ENCODE measurements around the gene MOSPD3.
"Not testable (repeated sequence)": the region's sequence is repeated elsewhere in the genome, so short reads cannot be mapped to it uniquely, and the experiment has no call there.

MOSPD3 gene

DNA sequence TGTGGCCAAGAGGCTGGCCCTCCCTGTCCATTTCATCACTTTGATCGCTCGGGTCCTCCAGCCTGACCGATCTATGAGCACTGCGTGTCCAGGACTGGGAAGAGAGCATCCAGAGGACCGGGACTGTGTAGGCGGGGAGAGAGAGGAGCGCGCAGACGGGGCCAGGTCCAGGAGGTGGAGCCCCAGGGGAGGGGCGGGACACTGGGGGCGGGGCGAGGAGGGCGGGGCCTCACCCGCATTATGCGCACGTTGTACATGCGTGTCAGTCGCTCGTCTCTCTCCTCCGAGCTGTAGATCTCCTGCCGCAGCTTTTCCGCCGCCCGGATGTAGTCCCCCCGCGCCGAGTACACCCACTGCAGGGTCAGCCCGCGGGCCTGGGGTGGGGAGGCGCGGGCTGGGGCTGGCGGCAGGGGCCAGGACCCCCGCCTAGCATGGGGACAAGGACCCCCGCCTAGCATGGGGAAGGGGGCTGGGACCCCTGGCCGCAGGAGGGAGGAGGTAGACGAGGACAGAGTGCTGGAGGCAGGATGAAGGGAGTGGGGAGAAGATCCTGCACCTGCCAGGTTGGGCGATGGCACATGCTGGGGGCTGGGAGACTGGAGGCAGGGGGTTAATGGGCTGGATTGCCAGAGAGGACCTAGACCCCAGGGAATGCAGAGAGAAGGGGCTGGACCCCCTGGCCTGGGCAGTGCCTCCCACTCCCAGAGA is 14.3 kb downstream of the MOSPD3 start:
- peak; percentile 72 for DNase-seq

DNA sequence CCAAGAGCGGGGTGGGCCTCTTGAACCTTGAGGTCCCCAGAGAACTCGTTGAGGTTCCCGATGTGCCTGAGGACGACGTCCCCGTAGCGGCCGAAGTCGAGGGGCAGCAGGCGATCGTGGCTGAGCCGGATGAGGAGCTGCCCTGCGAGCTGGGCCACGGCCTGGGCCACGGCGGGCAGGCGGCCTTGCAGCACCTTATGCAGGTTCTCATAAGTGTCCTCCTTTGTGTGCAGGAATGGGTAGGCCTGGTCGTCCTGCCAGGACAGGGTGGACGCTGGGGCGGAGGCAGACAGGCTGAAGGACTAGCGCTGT is 14.9 kb downstream of the MOSPD3 start:
- no peak for DNase-seq

DNA sequence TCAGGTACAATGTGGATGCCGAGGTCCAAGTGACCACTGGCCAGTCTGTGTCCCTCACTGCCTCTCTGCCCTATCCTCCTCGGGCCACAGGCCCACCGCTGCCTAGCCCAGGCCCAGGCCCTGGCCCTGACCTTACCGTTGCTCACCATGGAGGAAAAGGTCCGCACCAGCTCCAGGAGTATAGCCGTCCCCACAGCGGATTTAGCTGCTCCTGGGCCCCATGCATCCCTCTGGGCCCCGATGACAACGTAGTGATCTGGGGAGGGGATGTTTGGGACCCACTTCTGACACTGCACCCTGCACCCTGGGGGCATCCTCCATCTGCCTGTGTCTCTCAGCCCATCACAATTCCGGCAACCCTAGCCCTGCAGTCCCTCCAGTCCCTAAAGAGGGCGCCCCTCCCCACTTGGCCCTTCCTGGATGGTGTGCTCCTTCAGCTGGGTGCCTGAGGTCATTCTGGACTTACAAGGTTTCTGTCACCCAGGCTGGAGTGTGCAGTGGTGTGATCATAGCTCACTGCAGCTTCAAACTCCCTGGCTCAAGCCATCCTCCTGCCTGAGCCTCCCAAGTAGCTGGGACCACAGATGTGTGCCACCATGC is 16.9 kb downstream of the MOSPD3 start:
- DNase-seq = no peak

DNA sequence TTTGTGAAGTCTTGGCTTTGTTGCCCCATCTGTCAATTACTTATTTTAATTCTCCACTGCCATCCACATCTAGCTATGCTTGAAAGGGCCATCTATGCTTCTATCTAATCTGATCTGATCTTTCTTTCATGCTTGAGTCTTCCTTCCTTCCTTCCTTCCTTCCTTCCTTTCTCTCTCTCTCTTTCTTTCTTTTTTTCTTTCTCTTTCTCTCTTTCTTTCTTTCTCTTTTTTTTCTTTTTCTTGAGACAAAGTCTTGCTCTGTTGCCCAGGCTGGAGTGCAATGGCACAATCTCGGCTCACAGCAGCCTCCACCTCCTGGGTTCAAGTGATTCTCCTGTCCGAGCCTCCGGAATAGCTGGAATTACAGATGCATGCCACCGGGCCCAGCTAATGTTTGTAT is 17.7 kb downstream of the MOSPD3 start:
- DNase-seq = no peak

DNA sequence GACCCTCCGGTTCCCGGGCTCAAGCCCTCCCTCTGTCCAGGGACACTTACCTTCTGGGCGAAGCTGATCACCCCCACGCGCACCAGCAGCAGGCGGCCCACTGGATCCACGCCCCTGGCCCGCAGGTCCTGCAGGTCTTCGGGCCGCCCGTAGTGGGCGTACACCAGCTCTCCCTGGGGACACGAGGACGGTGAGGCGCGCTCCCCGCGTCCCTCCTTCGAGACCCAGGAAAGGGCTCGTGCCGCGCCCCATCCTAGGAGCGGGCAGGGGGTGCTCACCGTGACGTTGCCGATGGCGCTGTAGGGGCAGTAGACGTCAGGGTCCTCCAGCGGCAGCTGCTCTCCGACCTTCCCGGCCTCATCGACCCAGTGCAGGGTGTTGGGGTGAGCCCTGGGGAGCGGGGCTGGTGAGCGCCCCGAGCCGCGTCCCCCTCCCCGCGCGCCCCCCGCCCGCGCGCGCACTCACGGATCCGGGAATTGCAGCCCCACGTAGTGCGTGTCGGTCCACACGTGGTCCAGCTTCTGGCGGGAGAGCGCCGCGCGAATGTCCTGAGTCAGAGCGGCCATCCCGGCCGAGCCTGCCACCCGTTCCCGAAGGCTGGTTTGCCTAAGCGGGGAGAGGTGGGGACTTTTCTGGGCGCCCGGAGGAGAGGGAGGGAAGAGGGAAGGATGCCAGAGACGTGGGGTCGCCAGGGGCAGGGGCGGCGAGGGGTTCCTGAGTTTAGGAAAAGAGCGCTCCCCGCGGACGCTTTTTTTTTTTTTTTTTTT is 20.8 kb downstream of the MOSPD3 start:
- DNase-seq = no peak

DNA sequence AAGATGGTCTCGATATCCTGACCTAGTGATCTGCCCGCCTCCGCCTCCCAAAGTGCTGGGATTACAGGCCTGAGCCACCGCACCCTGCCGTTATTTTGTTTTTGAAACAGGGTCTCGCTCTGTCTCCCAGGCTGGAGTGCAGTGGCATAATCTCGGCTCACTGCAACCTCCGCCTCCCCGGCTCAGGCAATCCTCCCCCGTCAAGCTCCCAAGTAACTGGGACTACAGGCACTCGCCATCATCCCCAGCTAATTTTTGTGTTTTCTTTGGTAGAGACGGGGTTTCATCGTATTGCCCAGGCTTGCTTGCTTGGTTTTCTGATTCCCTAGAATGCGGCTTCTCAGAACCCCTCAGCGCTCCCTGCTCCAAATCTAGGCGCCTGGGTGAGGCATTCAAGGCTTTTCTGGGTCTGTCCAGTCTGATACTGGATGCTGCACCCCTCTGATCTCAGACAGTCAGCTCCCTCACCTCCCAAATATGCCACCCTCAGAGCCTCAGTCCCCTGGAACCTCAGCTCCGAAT is 27.7 kb downstream of the MOSPD3 start:
- DNase-seq = no peak

DNA sequence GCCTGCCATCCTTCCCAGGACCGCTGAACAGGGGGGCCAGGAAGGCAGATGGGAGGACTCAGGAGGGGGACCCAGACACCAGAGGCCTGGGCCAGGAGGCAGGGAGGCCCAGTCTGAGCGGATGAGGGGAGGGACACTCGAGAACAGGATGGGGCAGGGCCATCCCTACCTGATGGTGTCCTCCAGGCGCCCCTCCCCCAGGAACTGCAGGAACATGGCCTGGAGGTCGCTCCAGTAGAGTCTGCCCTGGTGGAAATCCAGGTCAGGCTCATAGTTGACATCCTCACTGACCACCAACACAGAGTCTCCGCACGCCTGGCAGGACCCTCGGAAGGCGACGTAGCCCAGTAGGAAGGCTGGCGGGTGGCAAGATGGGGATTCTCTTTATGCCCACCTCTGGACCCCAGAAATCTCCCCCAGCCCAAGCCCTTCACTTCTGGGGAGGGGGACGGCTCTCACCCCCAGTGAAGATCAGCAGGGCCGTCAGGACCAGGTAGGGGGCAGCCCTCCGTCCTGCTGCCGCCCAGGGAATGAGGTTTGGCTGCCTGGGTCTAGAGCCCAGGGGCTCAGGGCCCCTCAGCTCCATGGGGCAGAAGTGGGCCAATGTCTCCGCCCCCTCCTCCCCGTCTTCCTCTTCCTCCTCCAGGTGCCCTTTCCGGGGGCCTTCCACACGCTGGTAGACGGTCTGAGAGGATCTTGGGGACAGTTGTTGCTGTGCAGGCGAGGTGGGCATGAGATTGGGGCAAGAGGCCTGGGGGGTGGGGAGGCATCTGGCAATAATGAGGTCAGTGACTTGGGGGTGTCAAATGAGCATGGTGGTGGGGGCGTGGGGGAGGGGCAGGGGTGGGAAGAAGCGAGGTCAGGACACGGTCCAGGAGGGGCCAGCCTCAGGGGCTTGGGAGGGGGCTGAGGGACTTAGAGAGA is 28.4 kb downstream of the MOSPD3 start:
- DNase-seq = no peak

DNA sequence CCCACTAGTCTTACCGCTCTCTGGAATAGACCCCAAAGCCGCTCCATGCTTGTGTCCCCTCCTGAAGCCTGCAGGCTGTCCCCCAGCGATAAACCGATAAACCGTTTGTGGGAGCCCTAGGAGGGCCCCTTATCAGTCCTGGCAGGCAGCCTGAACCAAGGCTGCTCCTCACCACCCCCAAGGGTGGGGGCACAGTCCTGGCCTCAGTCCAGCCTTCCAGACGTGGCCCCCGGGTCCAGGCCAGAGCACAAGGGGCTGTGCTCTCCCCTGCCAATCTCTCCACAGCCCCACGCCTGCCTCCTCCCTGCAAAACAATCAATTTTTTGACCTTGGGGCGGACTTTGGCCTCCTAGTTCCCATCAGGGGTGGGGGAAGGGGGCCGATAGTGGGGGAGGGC is 29.1 kb downstream of the MOSPD3 start, which contains the start of gene TFR2:
TSS of gene TFR2 (minus strand) at position 90 of the 397 bp plus-strand sequence. CDS start at position 47, 43 bp downstream.
- DNase-seq = no peak

DNA sequence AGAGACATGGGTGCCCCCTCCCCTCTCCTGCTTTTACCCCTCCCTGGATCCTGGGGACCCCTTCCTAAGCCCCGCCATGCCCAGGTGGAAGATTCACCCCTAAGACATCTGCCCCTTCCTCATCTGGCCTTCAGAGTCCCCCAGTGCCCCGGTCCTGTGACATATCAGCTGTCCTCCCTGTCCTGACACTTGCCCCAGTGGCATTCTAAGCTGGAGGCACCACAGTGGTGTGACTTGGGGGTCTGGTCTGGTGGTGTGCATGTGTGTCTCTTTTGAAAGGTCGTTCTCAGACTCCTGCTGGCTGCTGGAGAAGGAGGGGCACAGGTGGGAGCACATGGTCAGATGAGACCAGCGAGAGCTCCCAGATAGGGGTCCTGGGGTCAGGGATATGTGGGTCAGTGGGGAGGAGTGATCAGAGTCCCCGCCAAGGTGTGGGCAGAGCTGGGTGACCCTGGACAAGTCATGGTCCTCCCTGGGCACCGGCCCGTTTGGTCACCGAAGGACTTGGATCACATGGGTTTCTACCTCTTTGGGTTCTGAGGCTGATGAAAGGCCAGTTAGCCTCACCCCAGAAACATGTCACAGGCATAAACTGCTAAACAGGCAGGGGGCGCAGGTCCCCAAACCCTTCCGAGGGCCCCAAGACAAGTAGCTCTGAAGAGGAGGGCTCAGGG is 29.7 kb downstream of the MOSPD3 start:
- no peak for DNase-seq

DNA sequence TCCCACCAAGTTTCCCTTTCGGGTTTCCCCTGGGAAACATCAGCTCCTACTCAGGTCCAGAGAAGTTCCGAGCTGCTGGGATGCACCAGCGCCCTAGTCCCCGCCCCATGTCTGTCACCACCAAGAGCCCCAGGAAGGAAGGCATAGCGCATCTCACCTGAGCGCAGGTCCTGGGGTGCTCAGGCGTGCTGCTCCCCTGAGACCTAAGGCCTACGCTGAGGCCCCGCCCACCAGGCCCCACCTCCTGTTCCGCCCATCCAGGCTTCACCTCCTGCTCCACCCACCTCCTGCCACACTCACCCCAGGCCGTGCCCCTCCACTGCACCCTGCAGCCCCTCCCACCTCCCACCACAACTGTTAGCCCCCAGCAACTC is 30.2 kb downstream of the MOSPD3 start:
- no peak for DNase-seq

DNA sequence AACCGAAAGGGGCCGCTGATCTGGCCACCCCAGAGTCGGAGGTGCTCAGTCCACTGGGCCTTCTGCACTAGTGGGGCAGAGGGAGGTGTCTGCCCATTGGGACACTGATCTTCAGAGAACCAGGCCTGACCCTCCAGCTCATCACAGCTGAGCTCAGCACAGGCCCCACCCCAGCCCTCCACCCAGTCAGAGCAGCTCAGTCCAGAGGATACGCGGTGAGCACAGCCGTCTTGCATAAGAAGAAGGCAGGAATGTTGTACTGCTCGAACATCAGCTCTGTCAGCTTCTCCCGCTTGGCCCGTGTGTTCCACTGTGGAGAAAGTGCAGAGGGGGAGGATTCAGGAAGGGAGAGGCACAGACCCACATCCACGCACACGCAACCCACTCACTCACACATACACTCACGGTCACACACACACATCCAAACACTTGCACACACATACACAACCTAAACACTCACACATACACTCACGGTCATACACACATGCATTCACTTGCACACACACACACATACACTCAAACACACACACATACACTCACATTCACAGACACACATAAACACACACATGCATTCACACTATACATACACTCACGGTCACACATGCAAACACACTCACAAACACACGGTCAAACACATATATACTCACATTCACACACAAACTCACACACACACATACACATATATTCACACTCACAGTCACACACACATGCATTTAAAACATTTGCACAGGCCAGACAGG is 37.7 kb downstream of the MOSPD3 start:
- no peak for DNase-seq

DNA sequence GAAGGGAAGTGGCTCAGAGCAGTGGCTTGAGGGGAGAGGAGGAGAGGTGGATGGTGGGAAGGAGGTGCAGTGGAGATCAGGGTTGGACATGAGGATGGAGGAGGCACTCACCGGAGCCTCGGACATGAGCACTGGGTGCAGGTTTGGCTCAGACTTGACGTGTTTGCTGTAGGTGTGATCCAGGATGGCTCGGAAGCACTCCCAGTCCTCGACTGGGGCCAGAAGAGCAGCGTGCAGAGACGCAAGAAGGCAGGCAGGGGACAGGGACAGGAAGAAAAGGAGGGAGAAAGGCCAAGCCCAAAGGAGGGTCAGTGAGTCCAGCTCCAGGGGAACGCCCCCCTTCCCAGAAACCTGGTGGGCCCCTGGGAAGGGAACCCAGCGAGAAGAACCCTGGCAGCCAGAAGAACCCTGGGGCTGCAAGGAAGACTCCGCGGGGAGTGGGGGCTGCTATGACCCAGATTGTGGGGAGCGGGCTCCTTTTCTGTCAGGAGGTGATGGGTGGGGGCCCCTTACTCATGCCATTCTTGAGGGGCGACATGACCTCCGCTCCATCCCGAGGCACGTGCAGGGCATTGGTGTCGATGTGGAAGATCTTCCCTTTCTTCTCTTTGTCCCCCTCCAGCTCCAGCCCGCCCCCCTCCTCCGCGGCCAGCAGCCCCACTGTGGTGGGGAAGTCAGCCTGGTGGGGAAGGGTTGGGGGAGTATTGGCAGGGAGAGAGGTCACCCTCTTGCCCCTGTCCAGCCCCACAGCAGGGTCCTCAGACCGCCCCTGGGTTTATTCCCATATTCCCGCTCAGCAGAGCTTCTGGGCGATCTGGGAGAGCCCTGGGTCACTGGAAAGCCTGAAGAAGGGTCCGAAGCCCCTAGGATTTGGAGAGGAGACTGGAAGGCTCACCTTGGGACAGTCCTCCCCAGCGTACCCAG is 42.8 kb downstream of the MOSPD3 start:
- DNase-seq = no peak

DNA sequence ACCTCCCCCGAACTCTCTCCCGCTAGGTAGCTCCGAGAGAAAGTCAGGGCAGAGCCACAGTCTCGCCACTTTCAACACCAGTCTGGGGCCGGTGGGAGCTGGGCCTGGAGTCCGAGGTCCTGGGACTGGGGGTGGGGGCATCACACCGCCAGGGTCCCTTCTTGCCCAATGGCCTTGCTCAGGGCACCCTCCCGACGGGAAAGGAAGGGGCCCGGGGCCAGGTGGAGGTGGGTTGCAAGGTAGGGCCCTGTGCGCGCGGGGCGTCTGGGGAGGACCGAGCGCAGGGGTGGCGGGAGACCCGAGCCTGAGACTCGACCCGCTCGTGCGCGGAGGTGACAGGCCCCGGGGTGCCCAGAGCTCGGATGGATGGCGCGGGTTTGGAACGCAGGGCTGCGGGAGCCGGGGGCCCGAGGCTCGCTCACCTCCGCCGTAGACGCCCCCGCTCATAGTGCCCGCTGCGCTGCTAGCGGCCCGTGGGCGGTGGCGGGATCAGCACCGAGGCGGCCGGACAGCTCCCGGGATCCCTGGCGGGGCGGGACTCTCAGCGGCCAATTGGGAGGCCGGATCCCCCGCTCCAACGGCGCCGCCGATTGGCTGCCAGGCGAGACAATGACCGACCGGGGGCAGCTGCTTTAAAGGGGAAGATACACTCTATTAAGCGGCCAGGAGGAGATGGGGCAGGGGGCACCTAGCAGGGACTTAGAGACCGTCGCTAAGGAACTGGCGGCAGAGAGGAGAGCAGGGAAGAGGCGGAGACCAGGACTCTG is 43.8 kb downstream of the MOSPD3 start, which contains the start of gene ACTL6B:
TSS of gene ACTL6B (minus strand) at position 541 of the 767 bp plus-strand sequence. CDS start at position 447, 94 bp downstream.
- DNase-seq = peak; percentile 56

DNA sequence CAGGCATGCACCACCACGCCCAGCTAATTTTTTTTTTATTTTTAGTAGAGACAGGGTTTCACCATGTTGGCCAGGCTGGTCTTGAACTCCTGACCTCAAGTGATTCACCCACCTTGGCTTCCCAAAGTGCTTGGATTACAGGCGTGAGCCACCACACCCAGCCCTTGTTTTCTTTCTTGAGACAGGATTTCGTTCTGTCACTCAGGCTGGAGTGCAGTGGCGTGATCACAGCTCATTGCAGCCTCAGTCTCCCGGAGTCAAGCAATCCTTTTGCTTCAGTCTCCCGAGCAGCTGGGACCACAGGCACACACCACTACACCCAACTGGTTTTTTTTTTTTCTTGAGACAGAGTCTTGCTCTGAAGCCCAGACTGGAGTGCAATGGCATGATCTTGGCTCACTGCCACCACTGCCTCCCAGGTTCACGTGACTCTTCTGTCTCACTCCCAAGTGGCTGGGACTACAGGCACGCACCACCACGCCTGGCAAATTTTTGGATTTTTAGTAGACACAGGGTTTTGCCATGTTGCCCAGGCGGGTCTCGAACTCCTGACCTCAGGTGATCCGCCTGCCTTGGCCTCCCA is 49.9 kb downstream of the MOSPD3 start:
- not testable (repeated sequence) for DNase-seq

Measured in NCI-H187 treated with DMSO at 0.1 percent for 48 hours (cell line).